HepG2 (cell line): Measurements from ENCODE around the gene CAPS. TPM values are rescaled to one million over a fixed set of nuclear protein-coding genes. Genes with fewer than 3 reads are reported as not detected.

Experiments used
- ATAC-seq: fragments of 200-7000 bp; cut with Tn5 transposase; 3 replicates; pipeline ENCODE4 v1.9.1; 2020; ENCODE audit warnings: mild to moderate bottlenecking, moderate library complexity
- BruUV-seq: library from RNA; stranded (reverse); fragments of 400-500 nt; replicated peaks from 2 replicates; lab custom pipeline; 2021; lab: Mats Ljungman, UMichigan
- CTCF ChIA-PET: fragments of 300-600 bp; formaldehyde crosslinking; extraction: SDS; loops from one replicate; lab custom pipeline; 2021; ENCODE audit warnings: low total read pairs, inconsistent platforms, low intra/inter-chr PET ratio; lab: Yijun Ruan, JAX
- POLR2A ChIA-PET: fragments of 350-600 bp; sonication (Branson Sonifier 250); formaldehyde crosslinking; loops from one replicate; lab custom pipeline; 2020; ENCODE audit warnings: antibody characterized with exemption, inconsistent platforms; lab: Yijun Ruan, JAX
- DNase-seq: peaks from one replicate; pipeline ENCODE4 v3.0.0-alpha.2; 2015; ENCODE audit warnings: low spot score
- FAIRE-seq: peaks from 3 replicates; lab custom pipeline; 2011; peaks lifted over from hg19 to GRCh38; lab: Jason Lieb, UNC
- H2AFZ ChIP-seq: one replicate; pipeline ENCODE4 v1.6.1; 2011; ENCODE audit warnings: low read length, inconsistent platforms
- H3K27ac ChIP-seq: fragments of 300-600 bp; 3 replicates; pipeline ENCODE4 v1.8.0; 2011; ENCODE audit warnings: mixed run types, mild to moderate bottlenecking, mixed read lengths, low read length, inconsistent platforms; ENCODE audit not compliant: insufficient read depth; ENCODE audit errors: extremely low read length
- H3K27me3 ChIP-seq, 2 experiments: fragments of 200-600 bp in 1 of 2; 2 replicates in 1 of 2; 3 replicates in 1 of 2; pipeline versions ENCODE4 v1.6.0 to v1.8.0; 2011; ENCODE audit warnings: low read length in 2 of 2, mild to moderate bottlenecking in 2 of 2, moderate library complexity in 2 of 2, inconsistent platforms in 1 of 2; ENCODE audit not compliant: insufficient read depth in 2 of 2, control insufficient read depth in 1 of 2
- H3K36me3 ChIP-seq, 2 experiments: fragments of 200-600 bp in 1 of 2; replicated peaks in 1 of 2; 2 replicates in 1 of 2; 3 replicates in 1 of 2; pipeline versions ENCODE4 v1.5.1 to v1.8.0; 2011; ENCODE audit warnings: low read length in 2 of 2, inconsistent platforms in 1 of 2; ENCODE audit not compliant: insufficient read depth in 2 of 2, control insufficient read depth in 1 of 2
- H3K4me1 ChIP-seq: 2 replicates; pipeline ENCODE4 v1.5.1; 2012; ENCODE audit warnings: low read length, inconsistent platforms; ENCODE audit not compliant: insufficient read depth
- H3K4me2 ChIP-seq: 2 replicates; pipeline ENCODE4 v1.6.0; 2011; ENCODE audit warnings: low read depth, low read length, inconsistent platforms
- H3K4me3 ChIP-seq, 3 experiments: fragments of 200-600 bp in 1 of 3; sonication (generic), shearing (Covaris generic) in 1 of 3; replicated peaks in 1 of 3; 2 replicates each; pipeline ENCODE4 v1.5.1; 2011 to 2016; ENCODE audit warnings: low read length in 3 of 3, inconsistent platforms in 2 of 3, low read depth in 2 of 3, mild to moderate bottlenecking in 2 of 3, control low read depth in 1 of 3, mixed read lengths in 1 of 3; ENCODE audit not compliant: insufficient read depth in 1 of 3
- H3K79me2 ChIP-seq: one replicate; pipeline ENCODE4 v1.6.1; 2011; ENCODE audit warnings: low read length, inconsistent platforms; ENCODE audit not compliant: insufficient read depth
- H3K9ac ChIP-seq: 2 replicates; pipeline ENCODE4 v1.6.0; 2011; ENCODE audit warnings: mild to moderate bottlenecking, low read depth, low read length, inconsistent platforms; ENCODE audit not compliant: insufficient read depth
- H3K9me3 ChIP-seq: 2 replicates; pipeline ENCODE4 v1.5.1; 2012; ENCODE audit warnings: mild to moderate bottlenecking, low read length
- H4K20me1 ChIP-seq: 2 replicates; pipeline ENCODE4 v1.6.0; 2011; ENCODE audit warnings: inconsistent platforms, mild to moderate bottlenecking, low read length, moderate library complexity; ENCODE audit not compliant: insufficient read depth
- ATM ChIP-seq: fragments of 450-650 bp; IDR thresholded peaks from 2 replicates; pipeline ENCODE4 v1.7.1; 2017; ENCODE audit warnings: mild to moderate bottlenecking, borderline replicate concordance
- CREB1 ChIP-seq, 2 experiments: fragments of 450-650 bp in 1 of 2; IDR thresholded peaks; 2 replicates each; pipeline ENCODE4 v1.6.1; 2016 to 2017; ENCODE audit warnings: control low read depth in 1 of 2, mild to moderate bottlenecking in 1 of 2, missing compliant biosample characterization in 1 of 2, missing genetic modification characterization in 1 of 2
- TGIF2 ChIP-seq: IDR thresholded peaks from 2 replicates; pipeline ENCODE4 v1.6.1; 2016; ENCODE audit warnings: control low read depth, missing compliant biosample characterization
- ZFP82 ChIP-seq: sonication (generic); formaldehyde crosslinking; IDR thresholded peaks from 2 replicates; pipeline ENCODE4 v1.5.1; 2020; ENCODE audit warnings: mild to moderate bottlenecking, missing genetic modification reagents, borderline replicate concordance
- ZNF280B ChIP-seq: sonication (generic); formaldehyde crosslinking; IDR thresholded peaks from 2 replicates; pipeline ENCODE4 v1.5.0; 2020; ENCODE audit warnings: missing genetic modification reagents, mild to moderate bottlenecking, borderline replicate concordance
- ZNF367 ChIP-seq: sonication (generic); formaldehyde crosslinking; IDR thresholded peaks from 2 replicates; pipeline ENCODE4 v1.4.0; 2020; ENCODE audit warnings: missing genetic modification reagents, borderline replicate concordance
- ZNF576 ChIP-seq: sonication (generic); formaldehyde crosslinking; IDR thresholded peaks from 2 replicates; pipeline ENCODE4 v1.4.0; 2020; ENCODE audit warnings: mild to moderate bottlenecking, missing genetic modification reagents
- WGBS: methylation state at CpG from one replicate; pipeline ENCODE4 v1.1.6; 2017; ENCODE audit warnings: low lambda C conversion rate; 5-methylcytosine and 5-hydroxymethylcytosine counted together
- in situ Hi-C: cut with HindIII; loops from 2 replicates; pipeline ENCODE4 v1.10.0; 2017; ENCODE audit warnings: low pct_unique_long_range_greater_than_20kb; ENCODE audit not compliant: extremely low pct_ligation_motif_present
- intact Hi-C: fragments of 100-400 bp; cut with micrococcal nuclease; formaldehyde crosslinking; loops from one replicate; pipeline ENCODE4 v1.10.0; 2022; ENCODE audit not compliant: unreplicated experiment
- polyA plus RNA-seq, 8 experiments: library from polyadenylated mRNA; depleted of rRNA in 3 of 8; stranded (reverse) in 7 of 8; unstranded in 1 of 8; fragments of >200 nt; fragmentation: Illumina TruSeq in 4 of 8; extraction: Trizol in 4 of 8; gene quantifications; 2 replicates each; pipeline versions ENCODE4 v1.2.1 to v1.2.3, GENCODE V29; 2011 to 2016; ENCODE audit warnings: low read depth in 4 of 8, missing spikeins in 1 of 8, mixed read lengths in 1 of 8; ENCODE audit not compliant: insufficient read depth in 1 of 8
- total RNA-seq, 5 experiments: library from RNA; depleted of rRNA; stranded (reverse); fragments of >200 nt; fragmentation: Illumina TruSeq; extraction: Trizol; gene quantifications; 2 replicates each; pipeline ENCODE4 v1.2.3, GENCODE V29; 2016; ENCODE audit warnings: low read depth in 1 of 5
- TF ChIP-seq, protein P1 (sequence below): sonication (generic); formaldehyde crosslinking; IDR thresholded peaks from 2 replicates; pipeline ENCODE4 v1.4.0; 2020; ENCODE audit warnings: missing genetic modification reagents
- TF ChIP-seq, protein P2 (sequence below): sonication (generic); formaldehyde crosslinking; IDR thresholded peaks from 2 replicates; pipeline ENCODE4 v1.4.0; 2020; ENCODE audit warnings: missing genetic modification reagents

Gene CAPS
- total and polyA plus RNA-seq, 2 of the 13 experiments (the other 11 are each of a cell fraction or from before 2014, with no cell fraction given) = 3.1 TPM

DNA sequence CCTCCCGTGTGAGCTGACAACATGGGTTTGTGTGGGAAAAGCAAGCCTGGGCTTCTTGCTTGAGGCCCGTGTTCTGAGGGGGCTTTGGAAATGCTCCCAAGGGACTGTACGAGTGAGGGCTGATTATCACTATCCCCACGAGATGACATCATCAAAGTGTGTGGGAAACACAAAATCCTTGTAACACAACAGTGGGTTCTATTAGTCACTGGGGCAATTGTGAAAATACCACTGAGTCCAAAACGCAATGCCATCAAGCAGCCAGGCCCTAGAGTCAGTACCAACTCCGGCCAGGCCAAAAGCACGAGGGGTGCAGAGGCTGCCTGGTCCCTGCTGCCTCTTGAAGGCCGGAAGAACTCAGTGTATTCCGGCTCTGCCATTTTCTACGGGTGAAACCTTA is 29.6 kb downstream of the CAPS start (continued):
- TF ChIP-seq ZNF576 (CRISPR knock-in tag) (no peak), CREB1 (IDR thresholded peaks at IDR 0.05) (0 out of 2 replicates have a peak, but pooled peaks have one; percentile 19), CREB1 (CRISPR knock-in tag; IDR thresholded peaks at IDR 0.05) (no peak), ZNF367 (no peak)

DNA sequence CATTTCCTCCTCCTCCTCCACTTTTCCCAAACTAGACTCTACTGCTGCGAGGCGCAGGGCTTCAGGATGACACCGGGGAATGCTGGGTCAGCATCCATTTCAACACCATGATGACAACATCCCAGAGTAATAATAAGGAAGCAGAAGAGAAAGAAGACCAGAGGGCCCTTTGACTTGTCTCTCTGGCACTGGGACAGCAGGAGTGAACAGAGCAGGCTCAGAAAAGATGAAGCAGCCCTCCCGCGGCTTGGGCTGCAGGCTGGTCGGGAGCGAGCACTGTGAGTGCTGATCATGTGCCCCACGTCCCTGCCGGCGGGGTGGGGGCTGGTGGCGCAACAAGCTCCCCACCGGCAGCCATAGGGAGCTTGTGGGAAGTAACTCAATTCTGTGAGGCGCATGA is 33.4 kb downstream of the CAPS start:
- Histone ChIP-seq H3K79me2 (peaks cover 95% of the 10 kb centered on the region), H3K4me2 (no peak overlapping the region), H3K27ac (no peak overlapping the region), H2AFZ (no peak overlapping the region), H3K36me3 (peaks cover 22 to 64% of the 10 kb centered on the region in 2 experiments), H3K4me3 (no peak overlapping the region), H3K9ac (no peak overlapping the region), H3K4me1 (peaks cover 17% of the 10 kb centered on the region), H4K20me1 (peaks cover 38% of the 10 kb centered on the region; the same call in 1 of the 2 replicates), H3K27me3 (no peaks in the 10 kb centered on the region), H3K9me3 (no peaks in the 10 kb centered on the region)
- in situ Hi-C loops (no loop called here), intact Hi-C loops (no loop called here)
- POLR2A ChIA-PET = no interaction called here
- CTCF ChIA-PET = no interaction called here
- no peak for TF ChIP-seq ATM
- TF ChIP-seq, protein P1, sequence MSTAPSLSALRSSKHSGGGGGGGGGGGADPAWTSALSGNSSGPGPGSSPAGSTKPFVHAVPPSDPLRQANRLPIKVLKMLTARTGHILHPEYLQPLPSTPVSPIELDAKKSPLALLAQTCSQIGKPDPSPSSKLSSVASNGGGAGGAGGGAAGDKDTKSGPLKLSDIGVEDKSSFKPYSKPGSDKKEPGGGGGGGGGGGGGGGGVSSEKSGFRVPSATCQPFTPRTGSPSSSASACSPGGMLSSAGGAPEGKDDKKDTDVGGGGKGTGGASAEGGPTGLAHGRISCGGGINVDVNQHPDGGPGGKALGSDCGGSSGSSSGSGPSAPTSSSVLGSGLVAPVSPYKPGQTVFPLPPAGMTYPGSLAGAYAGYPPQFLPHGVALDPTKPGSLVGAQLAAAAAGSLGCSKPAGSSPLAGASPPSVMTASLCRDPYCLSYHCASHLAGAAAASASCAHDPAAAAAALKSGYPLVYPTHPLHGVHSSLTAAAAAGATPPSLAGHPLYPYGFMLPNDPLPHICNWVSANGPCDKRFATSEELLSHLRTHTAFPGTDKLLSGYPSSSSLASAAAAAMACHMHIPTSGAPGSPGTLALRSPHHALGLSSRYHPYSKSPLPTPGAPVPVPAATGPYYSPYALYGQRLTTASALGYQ (CRISPR knock-in tag) = no peak
- TF ChIP-seq ZNF280B (CRISPR knock-in tag) = no peak
- TF ChIP-seq, protein P2, sequence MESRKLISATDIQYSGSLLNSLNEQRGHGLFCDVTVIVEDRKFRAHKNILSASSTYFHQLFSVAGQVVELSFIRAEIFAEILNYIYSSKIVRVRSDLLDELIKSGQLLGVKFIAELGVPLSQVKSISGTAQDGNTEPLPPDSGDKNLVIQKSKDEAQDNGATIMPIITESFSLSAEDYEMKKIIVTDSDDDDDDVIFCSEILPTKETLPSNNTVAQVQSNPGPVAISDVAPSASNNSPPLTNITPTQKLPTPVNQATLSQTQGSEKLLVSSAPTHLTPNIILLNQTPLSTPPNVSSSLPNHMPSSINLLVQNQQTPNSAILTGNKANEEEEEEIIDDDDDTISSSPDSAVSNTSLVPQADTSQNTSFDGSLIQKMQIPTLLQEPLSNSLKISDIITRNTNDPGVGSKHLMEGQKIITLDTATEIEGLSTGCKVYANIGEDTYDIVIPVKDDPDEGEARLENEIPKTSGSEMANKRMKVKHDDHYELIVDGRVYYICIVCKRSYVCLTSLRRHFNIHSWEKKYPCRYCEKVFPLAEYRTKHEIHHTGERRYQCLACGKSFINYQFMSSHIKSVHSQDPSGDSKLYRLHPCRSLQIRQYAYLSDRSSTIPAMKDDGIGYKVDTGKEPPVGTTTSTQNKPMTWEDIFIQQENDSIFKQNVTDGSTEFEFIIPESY (CRISPR knock-in tag) = peak; percentile 23; the same call in 1 of the 2 replicates
- no peak for TF ChIP-seq TGIF2 (CRISPR knock-in tag)
- no peak for TF ChIP-seq ZFP82 (CRISPR knock-in tag)
- no peak for FAIRE-seq
- no peak for DNase-seq
- 95% methylated on average over 9 of the region's 13 CpGs for WGBS
- no TSS peak for BruUV-seq
- ATAC-seq = no peak
